Thyroid gland (tissue), 4 donors: ENCODE data around the gene TMEM271.

Source experiments
- CTCF ChIP-seq, 6 experiments: fragments of 200-600 bp in 3 of 6; fragments of 450-650 bp in 3 of 6; sonication (generic) in 3 of 6; IDR thresholded peaks; one replicate each; pipeline ENCODE4 v1.5.1; 2016 to 2019; ENCODE audit warnings: antibody characterized with exemption in 6 of 6, mild to moderate bottlenecking in 2 of 6, inconsistent platforms in 1 of 6, moderate library complexity in 1 of 6
- POLR2A ChIP-seq, 2 donors: fragments of 450-650 bp; IDR thresholded peaks; one replicate each; pipeline ENCODE4 v1.6.1; 2017; ENCODE audit warnings: antibody characterized with exemption in 2 of 2, mild to moderate bottlenecking in 2 of 2, moderate library complexity in 1 of 2

- TF ChIP-seq CTCF (IDR thresholded peaks at IDR 0.05) (no peak), POLR2A (IDR thresholded peaks at IDR 0.05) (no peak)
Observed at GRCh38 chr4:560731-561291, 15.3 kb downstream of the TMEM271 start.
